Measurements from ENCODE around the gene DESI1.

DNA sequence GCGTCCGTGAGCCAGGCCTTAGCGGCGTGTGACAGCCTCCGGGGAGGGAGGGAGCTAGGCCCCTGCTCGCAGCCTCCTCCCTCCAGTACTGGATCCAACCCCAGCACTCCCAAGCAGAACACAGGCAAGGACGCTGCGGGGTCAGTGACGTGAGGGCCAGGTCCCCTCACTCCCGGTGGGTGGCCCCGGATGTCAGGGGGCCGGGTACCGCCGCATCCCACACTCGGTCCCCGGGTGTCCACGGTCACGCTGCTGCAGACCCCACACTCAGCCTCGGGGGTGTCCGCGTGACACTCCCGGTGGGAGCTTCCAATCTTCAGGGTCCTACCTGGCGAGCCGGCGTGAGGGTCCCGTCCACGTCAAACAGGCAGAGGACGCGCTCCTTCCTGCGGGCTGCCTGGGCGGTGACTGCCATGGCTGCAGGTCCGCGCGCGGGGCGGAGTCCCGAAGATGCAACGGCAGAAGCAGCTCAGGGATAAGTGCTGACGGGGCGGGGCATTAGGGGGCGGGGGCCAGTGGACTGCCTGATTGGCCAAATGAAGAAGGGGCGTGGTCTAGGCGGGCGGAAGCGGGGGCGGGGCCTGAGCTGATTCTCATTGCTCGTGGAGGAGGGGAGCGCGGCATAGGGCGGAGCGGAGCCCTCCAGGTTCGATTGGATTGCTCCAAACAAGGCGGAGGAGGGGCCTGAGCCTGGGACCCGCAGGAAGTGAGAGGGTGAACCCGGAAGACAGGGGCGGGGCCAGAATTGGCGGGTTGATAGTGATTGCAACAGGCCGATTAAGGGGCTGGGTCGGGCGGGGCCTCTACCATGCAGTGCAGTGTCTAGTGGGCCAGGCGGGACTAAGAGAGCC is 31.2 kb downstream of the DESI1 start, which contains the start of gene PMM1:
- TF ChIP-seq, protein P1, sequence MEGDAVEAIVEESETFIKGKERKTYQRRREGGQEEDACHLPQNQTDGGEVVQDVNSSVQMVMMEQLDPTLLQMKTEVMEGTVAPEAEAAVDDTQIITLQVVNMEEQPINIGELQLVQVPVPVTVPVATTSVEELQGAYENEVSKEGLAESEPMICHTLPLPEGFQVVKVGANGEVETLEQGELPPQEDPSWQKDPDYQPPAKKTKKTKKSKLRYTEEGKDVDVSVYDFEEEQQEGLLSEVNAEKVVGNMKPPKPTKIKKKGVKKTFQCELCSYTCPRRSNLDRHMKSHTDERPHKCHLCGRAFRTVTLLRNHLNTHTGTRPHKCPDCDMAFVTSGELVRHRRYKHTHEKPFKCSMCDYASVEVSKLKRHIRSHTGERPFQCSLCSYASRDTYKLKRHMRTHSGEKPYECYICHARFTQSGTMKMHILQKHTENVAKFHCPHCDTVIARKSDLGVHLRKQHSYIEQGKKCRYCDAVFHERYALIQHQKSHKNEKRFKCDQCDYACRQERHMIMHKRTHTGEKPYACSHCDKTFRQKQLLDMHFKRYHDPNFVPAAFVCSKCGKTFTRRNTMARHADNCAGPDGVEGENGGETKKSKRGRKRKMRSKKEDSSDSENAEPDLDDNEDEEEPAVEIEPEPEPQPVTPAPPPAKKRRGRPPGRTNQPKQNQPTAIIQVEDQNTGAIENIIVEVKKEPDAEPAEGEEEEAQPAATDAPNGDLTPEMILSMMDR (IDR thresholded peaks at IDR 0.05): no peak
- TF ChIP-seq POLR2A (IDR thresholded peaks at IDR 0.05): peak; percentile 92
